ENCODE measurements around the gene KCNIP1.

GRCh38 chr5:170571281-170571731 is 67.5 kb downstream of the KCNIP1 start:
- no peak for TF ChIP-seq POLR2A (IDR thresholded peaks at IDR 0.05; ENCODE audit: low read length)
- no peak for TF ChIP-seq GATA1 (IDR thresholded peaks at IDR 0.05; ENCODE audit: low read depth, low read length)

Measured in erythroblast (primary cell).